NB4 (cell line): ENCODE data around the gene SLCO2B1.

ENCODE experiments used
- POLR2A ChIP-seq: IDR thresholded peaks from 2 replicates; pipeline ENCODE4 v1.6.1; 2011; ENCODE audit warnings: mild to moderate bottlenecking; ENCODE audit not compliant: insufficient read length; ENCODE audit errors: extremely low read depth
- TF ChIP-seq, protein P1 (sequence below): IDR thresholded peaks from one replicate; pipeline ENCODE4 v1.5.1; 2012; ENCODE audit warnings: low read depth, low read length
- TF ChIP-seq, protein P2 (sequence below): IDR thresholded peaks from 2 replicates; pipeline ENCODE4 v1.6.1; 2011; ENCODE audit warnings: low read depth, low read length

DNA sequence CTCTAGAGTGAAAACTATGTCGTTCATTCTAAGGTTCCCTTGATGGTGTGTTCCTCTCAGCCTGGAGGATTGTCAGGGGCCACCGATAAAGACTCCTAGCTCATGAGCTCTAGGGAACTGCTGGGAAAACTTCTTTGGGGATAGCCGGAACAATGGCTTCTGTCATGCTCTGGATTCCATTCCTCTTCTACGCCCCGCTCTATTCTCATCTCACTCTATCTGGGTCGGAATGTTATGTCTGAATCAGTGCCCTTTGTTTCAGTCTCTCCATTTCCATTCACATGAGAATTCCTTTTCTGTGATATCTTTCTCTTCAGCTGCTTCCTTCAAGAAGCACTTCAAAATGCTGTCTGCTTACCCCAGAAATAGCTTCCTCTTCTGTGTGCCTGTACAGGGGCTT lies 16.9 kb upstream of the SLCO2B1 start:
- TF ChIP-seq, protein P1, sequence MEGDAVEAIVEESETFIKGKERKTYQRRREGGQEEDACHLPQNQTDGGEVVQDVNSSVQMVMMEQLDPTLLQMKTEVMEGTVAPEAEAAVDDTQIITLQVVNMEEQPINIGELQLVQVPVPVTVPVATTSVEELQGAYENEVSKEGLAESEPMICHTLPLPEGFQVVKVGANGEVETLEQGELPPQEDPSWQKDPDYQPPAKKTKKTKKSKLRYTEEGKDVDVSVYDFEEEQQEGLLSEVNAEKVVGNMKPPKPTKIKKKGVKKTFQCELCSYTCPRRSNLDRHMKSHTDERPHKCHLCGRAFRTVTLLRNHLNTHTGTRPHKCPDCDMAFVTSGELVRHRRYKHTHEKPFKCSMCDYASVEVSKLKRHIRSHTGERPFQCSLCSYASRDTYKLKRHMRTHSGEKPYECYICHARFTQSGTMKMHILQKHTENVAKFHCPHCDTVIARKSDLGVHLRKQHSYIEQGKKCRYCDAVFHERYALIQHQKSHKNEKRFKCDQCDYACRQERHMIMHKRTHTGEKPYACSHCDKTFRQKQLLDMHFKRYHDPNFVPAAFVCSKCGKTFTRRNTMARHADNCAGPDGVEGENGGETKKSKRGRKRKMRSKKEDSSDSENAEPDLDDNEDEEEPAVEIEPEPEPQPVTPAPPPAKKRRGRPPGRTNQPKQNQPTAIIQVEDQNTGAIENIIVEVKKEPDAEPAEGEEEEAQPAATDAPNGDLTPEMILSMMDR, result no peak
- no peak for TF ChIP-seq POLR2A
- TF ChIP-seq, protein P2, sequence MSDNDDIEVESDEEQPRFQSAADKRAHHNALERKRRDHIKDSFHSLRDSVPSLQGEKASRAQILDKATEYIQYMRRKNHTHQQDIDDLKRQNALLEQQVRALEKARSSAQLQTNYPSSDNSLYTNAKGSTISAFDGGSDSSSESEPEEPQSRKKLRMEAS, result no peak
